NCI-H526 (cell line): ENCODE data around the gene SSBP2.

Source experiments
- DNase-seq, 2 experiments: peaks; one replicate each; lab custom pipeline; 2025; lab: John Stamatoyannopoulos, UW

The SSBP2 gene

DNA sequence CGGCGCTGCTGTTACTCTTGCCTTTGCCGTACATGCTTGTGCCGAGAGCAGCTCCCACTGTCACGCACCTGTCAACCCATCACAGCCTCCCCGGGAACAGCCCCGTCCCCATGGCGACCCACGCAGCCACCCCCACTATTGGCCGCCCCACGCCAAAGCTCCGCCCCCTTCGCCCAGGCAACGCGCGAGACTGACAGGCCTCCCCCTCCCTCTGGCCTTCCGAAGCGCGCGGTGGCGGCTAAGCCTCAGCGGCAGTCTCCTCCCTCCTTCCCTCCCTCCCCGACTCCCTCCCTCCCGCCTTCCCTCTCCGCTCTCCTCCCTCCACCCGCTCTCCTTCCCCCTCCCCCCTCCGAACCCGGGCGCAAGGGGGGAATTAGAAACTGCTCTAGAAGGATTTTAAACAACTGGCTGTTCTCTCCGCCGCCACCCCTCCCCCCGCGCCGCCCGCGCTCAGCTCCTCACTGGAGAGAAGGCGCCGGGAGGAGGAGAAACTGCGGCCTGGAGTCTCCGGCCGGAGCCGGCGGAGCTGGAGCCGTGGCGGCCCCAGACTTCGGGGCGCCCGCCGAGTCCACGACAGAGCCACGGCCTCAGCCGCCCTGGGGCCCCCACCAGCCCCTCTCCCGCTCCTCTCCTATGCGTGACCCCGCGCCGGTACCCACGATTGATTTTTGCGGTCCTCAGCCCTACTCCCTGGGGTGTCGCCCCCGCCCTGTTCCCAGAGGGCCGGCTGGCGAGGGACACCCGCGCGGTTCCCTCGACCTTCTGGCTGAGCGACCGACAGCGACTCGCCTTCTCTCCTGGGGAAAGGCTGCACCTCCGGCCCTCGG is at the start of gene SSBP2:
TSS of gene SSBP2 (minus strand) at position 89 of the 827 bp plus-strand sequence. CDS start at position 34, 55 bp downstream.
- DNase-seq, result peak; percentile 91 to 97

DNA sequence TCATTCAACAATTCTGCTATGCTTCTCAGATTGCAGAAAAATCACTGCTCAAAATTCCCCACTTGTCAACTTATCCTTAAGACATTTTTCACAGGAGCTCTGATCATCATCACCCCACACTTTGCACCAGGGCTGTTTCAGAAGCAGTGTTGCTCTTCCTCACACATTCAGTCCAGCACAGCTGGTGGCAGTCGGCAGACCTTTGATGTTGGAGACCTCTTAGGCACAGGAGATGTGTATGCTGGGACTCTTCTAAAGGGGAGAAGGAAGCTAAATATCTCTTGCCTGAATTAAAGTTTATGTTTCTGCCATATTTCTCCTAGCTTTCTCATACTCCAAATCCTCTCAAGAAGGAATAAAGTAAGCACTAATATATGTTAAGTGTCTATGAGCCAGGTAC is 44.8 kb upstream of the SSBP2 start:
- DNase-seq, result no peak

DNA sequence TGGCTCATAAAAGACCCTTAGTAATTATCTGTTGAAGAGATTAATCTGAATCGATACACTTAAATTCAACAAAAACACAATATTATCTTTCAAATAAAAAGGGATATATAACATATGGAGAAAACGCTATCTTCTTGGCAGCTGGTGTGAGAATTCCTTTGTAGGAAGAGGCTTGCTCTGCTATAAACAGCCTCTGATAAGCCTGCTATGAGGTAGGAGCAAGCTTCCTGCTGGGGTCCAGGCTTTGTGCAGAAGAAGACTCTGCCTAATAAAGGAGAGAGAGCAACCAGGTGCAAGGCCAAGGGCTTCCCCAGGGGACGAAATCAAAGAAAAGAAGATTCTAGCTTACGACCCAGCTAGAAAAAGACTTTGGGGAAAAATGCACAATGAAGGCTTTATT is 43.3 kb upstream of the SSBP2 start:
- DNase-seq, result no peak

DNA sequence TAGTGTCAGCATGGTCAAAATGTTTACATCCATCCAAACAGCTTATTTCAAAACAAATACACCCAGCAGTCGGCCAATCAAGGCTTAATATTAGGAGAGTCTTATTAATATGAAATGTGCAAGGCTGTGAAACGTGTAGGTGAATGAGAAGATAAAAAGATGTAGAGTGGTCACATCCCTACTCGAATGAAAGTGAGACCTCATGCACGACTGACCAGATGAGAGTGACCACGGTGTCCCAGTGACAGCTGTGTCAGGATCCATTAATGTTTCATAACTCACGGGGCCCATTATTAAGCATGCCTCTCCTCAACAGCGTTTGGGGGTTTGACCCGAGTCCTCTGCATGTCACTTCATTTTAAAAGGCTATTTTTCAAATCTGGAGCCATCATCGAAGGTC is 39.4 kb upstream of the SSBP2 start:
- no peak for DNase-seq

DNA sequence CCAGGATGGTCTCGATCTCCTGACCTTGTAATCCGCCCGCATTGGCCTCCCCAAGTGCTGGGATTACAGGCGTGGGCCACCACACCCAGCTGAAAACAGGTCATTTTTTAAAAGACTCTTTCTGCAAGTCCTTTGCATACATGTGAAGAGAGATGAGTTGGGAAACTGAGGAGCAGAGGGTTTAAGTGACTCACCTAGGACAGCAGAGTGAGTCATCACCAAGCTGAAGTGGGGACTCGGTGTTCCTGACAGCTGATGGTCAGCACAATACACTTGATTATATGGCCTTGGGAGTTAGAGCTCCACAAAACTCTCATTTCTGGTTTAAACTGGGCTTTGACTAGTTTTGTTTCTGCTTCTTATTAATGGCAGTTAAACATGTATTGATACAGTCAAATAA is 38.1 kb upstream of the SSBP2 start:
- no peak for DNase-seq

DNA sequence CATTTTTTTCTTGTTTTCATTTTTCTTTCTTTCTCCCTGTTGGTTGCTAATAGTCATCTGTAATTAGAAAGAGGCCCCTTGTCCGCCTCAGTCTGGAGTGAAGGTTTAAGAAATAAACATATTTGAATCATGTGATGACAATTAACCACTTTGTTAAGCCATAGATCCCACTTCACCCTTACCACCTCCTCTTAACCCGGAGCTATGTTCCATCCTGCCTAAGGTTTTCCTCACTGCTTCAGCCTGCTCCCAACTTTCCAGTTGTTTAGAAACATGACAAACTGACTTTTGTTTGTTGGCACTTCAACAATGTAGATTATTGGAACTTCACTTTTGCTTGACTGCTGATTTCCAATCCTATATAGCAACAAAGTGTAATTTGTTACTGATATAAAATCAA is 37.4 kb upstream of the SSBP2 start:
- DNase-seq, result no peak

DNA sequence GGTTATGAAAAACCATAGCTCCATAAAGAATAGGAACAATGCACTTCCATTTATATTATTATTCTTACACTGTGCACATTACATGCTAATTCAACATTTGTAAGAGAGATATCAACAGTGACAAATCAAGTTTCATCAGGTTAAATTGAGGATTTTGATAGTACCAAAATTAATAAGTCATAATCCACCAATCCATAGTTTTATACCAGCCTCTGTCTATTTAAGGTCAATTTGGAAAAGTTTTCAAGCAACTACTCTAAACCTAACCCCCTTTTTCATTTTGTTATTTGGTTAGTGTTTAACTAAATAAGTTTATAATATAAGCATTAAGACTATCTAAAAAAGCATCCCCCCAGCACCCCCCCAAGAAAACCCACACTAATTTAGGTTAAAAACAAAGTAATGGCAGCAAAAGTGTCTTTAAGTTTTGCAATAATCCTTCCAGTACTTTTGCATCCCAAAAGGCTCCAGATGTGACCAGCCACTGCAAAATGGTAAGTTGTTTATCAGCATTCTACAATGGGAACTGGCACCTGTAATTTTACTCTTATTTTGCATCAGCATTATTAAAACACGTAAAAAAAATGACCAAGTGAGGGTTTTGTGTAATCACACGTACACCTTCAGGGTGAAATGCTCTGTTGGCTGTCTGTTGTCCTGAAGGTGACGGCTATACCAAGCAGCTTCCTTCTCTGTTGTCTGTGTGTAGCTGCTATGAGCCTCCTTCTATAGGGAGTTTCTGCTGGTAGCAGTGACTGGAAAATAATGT is 36.8 kb upstream of the SSBP2 start:
- DNase-seq, result peak; percentile 20 to 53

DNA sequence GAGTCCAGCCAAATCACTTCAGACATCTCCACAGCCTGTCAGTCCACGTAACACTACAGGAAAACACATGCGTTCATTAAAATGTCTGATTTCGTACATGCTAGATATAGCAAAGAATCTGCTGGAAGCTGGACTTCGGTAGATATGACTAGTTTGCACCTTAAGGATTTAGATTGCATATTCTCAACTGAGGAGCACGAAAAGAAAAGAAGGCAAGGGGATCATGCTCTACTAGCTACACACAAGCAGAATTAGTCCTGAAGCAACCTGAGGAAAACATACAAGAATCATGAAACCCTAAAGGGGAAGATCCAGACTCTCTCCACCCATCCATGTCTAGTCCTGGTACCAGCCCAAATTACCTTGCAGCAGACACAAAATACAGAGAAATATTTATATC is 36.1 kb upstream of the SSBP2 start:
- DNase-seq, result no peak

DNA sequence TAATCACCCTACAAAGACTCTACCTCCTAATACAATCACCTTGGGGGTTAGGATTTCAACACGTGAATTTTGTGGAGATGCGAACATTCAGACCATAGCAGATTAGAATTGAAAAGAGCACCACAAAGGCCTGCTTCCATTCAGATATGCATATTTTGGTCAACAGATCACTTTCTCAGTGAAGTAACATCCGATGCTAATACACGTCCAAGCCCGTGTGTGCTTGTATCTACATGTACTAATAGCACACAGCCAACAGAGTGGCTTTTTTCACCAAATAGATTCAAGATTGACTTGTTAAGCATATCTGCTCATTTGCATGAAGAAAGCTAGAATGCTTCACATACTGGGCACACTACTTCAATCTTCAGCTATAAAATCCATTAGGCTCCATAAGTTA is 35.6 kb upstream of the SSBP2 start:
- DNase-seq, result no peak

DNA sequence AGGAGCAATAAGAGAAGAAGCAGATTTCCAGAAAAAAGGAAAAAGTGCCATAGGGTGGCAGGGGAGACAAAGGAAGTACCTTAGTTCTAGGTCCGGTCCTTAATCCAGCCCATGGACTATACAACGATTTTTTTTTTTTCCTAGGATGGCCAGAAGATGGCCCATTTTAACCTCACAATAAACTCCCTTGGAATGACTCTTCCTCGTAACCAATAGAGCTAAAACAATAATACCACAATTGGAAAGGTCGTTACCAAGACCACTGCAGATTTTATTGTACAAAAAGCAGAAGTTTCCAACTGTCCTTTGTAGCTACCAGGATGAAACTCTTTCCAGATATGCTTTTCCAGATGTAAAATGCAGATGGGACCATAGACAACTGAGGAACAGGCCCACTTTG is 34.4 kb upstream of the SSBP2 start:
- DNase-seq, result no peak

DNA sequence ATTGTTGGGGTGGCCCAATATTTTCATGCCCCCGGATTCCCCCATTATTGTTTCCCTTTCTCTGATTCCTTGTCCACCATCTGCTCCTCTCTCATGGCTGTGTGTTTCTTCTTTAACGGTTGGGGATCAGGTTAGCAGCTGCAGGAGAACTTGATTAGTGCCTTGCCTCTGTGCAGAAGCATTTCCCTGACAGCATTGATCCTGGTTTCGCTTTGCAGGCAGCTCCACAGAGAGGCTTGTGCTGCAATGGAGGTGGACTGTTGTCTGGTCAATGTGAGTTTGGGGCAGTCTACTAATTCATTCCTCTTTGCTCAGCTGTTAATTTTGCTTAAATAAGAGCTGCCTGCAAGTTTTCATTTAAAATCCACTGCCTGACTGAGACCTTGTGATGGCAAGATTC is 32.5 kb upstream of the SSBP2 start:
- DNase-seq, result no peak

DNA sequence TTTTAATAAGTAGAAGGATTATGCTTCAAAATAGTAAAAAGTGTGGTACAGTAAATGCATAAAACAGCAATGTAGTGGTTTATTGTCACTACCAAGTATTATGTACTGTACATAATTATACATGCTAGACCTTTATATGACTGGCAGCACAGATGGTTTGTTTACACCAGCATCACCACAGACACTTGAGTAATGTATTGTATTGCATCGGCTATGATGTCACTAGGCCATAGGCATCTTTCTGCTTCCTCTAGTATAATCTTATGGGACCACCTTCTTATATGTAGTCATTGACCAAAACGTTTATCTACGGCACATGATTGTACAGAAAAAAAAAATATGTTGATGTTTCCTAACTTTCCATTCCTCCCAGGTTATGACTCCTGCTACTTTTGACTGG is 31.9 kb upstream of the SSBP2 start:
- no peak for DNase-seq

DNA sequence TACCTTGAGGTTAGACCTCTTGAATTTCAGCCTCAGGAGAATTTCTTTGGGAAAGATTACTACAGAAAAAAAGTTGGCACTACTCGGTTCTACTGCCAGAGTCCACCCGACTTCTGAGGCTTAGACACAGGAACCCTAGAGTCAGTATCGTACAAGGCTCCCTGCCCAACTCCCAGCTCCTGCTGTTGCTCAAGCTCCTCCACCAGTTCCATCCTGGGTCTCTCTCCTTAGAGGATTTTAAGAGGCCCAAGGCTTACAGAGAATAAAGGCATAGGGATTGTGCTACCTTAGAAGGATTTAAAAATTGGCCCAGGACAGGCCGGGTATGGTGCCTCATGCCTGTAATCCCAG is 29.0 kb upstream of the SSBP2 start:
- no peak for DNase-seq

DNA sequence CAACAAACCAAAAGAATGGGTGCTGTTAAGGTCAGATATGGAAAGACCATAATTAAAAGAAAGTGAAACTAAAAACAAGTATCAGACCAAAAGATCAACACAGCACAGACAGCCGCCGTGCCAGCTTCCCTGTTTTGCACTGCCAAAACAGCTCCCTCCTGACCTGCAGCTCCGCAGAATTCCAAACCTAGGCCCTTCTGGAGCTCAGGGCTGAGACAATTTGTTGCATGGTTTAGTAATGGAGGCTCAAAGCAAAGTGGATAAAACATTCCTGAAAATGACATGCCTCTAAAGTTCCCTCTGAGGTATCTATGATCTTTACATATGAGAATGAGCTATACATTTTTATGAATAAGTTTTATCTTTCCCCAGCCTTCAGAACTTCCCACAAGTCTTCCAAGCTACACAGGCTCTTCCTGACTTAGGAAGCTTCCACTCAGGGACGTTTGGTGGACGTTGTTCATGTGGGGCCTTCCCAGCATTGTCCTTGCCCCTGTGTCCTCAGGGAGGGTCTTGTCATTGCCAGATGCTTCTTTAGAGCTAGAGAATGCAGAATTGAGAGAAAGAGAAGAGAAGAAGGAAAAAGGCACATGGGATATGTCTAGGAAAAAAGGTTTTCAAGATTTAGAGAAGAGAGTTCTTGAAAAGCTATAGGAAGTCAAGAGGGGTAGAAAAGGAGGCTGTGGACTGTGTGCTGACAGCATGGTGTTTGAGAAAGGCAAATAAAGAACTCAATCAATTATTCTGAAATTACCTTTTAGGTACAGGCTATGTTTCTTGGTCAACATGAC is 28.4 kb upstream of the SSBP2 start:
- DNase-seq, result no peak

DNA sequence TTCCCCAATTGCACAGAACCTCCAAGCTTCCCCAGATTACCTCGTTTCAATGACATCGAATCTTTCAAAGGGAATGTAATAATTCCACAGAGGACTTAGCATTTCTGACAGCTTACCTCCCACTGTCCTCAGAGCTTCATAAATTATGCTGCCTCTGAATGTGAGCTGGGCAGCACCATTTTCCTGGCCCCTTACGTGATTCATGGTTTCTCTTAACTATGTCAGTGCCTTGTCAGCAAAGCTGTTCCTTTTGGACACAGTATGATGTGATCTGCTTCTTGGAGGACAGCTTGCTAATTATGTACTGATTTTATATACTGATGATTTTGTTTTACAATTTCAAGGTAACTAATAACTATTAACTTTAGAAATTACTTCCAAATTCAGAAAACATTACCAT is 27.7 kb upstream of the SSBP2 start:
- DNase-seq, result no peak

DNA sequence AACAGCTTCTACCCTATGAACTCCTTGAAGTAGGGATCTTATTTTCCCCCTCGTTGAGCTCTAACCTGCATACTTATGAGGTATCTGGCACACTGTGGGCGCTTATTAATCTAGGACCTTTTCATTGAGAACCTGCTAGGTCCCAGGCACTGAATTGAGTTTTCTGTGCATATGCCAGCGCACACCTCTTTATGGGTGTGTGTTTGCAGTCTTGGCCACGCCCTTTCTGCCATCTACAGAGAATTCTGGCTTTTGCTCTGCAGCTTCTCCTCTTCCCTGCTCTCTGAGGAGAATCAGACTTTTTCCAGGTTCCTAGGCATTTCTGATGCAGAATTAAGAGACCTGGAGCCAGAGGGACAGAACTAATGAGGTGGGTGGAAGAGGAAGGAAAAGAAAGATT is 25.4 kb upstream of the SSBP2 start:
- no peak for DNase-seq

DNA sequence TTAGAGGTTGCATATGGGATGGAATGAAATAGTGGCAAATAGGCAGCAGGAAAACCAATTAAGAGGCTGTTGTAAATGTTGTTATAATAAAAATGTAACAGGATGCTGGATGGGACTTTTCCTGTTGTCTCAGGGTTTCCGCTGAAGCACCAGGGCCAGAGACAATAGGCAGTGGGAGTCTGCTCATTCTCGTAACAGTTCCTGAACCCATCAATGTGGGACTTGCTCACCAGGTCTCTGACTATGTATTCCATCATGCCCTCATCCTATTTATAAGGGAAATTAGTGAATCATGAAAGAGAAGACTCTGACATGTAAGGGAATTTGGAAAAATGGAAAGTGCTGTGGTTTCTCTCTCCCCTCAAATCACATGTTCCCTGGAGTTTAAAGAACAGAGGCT is 23.5 kb upstream of the SSBP2 start:
- no peak for DNase-seq

DNA sequence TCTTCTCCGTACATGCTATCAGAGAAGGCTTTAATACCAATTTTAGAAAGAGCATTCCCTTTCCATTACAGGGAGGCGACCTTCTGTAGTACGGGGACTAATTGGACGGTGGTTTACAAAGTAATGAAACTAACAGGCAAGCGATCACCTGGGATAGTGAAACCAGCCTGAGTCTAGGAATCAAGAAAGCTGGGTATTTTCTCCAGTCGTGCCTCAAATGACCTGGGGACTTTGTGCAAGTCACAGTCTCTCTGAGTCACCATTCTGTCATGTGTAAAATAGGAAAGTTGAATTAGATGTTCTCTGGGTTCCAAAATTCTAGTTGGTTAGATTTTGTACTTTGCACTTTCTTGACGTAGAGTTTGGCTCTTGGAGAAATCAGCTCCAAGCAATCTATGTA is 22.7 kb upstream of the SSBP2 start:
- no peak for DNase-seq

DNA sequence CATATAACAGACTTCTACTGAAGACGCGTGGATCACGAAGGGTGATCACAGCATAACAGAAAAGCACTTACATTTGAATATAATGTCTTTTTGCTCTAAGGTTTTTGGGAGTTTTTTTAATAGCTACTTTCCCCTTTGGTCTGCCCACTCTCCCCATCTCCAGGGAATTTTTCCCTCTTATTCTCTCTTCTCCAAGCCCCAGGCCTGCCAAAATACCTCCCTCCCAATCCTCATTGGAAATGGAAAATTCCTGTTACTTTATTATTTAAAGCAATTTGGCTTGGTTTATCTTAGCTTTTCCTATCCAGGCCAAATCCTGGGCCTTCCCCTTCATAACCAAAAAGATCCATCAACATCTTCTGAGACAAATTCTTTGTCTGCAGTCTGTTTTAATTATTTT is 22.3 kb upstream of the SSBP2 start:
- no peak for DNase-seq

DNA sequence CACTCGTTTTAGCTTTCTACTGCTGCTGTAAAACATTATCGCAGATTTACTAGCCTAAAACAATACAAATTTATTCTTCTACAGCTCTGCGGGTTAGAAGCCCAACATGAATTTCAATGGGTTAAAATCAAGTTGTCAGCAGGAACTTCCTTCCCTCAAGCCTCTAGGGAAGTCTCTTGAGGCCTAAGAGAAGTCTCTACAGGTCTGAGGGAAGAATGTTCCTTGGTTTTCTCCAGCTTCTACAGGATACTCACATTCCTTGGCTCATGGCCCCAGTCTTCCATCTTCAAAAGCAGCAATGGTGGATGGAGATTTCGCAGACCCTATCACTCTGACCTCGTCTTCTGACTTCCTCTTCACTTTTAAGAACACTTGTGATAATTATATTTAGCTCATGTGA is 21.6 kb upstream of the SSBP2 start:
- DNase-seq, result no peak

DNA sequence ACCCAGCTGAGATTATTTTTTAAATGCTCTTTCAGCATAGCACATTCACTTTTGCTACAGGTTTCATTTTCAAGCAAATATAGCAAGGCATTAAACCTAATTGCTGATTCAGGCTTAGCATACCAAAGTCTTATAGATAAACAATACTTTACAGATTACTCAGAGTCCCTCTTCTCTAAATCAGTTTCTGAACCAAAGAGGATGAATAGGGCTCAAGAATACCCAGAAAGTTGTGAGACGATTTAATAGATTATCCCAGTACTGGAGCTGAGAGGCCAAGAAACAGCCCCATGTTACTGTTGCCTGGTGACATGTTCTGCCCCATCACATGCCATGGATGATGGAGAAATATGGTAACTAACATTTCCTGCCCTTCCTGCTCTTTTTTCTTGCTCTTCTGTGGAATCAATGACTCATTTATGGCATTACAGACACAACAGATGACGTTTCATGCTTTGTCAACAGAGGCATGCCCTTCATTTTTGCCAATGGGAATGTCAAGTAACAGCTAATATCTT is 18.1 kb upstream of the SSBP2 start:
- DNase-seq, result no peak

DNA sequence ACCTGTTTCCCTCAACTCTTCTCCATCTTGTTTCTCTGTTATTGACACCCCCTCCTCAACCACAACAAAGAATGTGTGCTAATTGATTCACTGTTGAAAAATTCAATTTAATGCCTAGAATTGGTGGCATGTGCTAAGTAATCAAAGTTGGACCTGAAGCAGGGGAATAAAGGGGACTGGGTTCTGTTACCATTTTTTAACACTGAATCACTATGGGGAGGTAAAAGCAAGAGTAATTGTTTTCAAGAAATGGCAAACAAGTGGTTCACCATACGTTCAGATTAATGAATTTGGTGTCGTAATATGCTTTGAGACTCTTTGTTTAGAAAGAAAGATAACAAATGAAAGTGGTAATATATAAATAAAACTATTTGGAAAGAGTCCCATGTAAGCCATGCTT is 17.0 kb upstream of the SSBP2 start:
- no peak for DNase-seq

DNA sequence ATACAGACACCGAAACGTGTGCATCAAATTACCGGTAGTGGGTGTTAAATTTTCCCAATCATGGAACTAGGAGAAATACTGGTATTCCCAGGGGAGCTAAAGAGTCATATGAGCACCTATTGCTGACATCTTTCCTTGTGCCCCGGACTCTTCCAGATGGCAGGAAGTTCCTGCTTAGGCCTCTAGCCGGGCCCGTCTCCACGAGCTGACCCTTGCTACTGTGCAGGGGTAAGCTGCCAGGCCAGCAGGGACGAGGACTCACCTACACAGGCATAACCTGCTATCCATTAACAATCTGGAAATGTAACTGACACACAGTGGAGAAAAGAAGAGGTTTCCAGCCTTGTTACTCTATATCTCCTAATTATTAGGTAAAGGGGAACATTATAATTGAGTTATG is 16.2 kb upstream of the SSBP2 start:
- no peak for DNase-seq
